ENCODE results near the gene TOM1L2.

DNA sequence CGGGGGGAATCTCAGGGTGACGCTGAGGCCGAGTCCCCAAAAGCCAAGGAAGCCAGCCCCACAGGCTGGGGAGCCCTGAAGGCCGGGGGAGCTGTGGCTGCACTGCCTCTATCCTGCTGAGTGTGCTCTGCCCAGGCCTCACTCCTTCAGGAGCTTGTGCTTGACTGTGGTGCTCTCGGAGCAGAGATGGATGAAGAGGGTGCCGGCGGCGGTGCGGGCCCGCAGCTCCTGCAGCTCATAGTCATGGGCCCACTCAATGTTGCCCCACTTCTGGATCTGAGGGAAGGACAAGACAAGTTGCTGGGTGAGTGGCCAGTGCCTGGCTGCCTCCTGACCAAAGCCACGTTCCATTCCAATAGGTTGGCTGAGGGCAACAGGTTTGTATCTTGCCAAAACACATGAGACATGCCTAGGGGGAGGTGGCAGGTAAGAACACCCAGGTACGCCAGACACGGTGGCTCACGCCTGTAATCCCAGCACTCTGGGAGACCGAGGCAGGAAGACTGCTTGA lies 46.3 kb upstream of the TOM1L2 start:
- TF ChIP-seq, protein P1, sequence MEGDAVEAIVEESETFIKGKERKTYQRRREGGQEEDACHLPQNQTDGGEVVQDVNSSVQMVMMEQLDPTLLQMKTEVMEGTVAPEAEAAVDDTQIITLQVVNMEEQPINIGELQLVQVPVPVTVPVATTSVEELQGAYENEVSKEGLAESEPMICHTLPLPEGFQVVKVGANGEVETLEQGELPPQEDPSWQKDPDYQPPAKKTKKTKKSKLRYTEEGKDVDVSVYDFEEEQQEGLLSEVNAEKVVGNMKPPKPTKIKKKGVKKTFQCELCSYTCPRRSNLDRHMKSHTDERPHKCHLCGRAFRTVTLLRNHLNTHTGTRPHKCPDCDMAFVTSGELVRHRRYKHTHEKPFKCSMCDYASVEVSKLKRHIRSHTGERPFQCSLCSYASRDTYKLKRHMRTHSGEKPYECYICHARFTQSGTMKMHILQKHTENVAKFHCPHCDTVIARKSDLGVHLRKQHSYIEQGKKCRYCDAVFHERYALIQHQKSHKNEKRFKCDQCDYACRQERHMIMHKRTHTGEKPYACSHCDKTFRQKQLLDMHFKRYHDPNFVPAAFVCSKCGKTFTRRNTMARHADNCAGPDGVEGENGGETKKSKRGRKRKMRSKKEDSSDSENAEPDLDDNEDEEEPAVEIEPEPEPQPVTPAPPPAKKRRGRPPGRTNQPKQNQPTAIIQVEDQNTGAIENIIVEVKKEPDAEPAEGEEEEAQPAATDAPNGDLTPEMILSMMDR (IDR thresholded peaks at IDR 0.05): no peak
- no peak for TF ChIP-seq POLR2AphosphoS5 (IDR thresholded peaks at IDR 0.05)

Data from breast epithelium (tissue), 3 donors.